H9 (cell line): ENCODE data around the gene CDS1. TPM values are rescaled to one million over a fixed set of nuclear protein-coding genes. Genes with fewer than 3 reads are reported as not detected.
"Not testable (repeated sequence)": the region's sequence is repeated elsewhere in the genome, so short reads cannot be mapped to it uniquely, and the experiment has no call there.

Experiments
- DNase-seq: peaks from one replicate; pipeline ENCODE4 v3.0.0-alpha.2; 2017
- H2AFZ ChIP-seq: one replicate; pipeline ENCODE4 v1.6.1; 2013; ENCODE audit warnings: mild to moderate bottlenecking, low read length, control low read depth, moderate library complexity
- H2AK5ac ChIP-seq: 2 replicates; pipeline ENCODE4 v1.6.1; 2013; ENCODE audit warnings: low read length, control low read depth, mixed read lengths; ENCODE audit not compliant: insufficient read length
- H2BK120ac ChIP-seq: one replicate; pipeline ENCODE4 v1.6.1; 2013; ENCODE audit warnings: low read depth, mild to moderate bottlenecking, low read length, control low read depth, inconsistent platforms; ENCODE audit not compliant: poor library complexity, severe bottlenecking
- H2BK12ac ChIP-seq: 2 replicates; pipeline ENCODE4 v1.6.1; 2013; ENCODE audit warnings: low read length, control low read depth, mixed read lengths, low read depth; ENCODE audit not compliant: insufficient read length
- H2BK15ac ChIP-seq: 2 replicates; pipeline ENCODE4 v1.6.1; 2013; ENCODE audit warnings: low read depth, low read length, control low read depth
- H2BK20ac ChIP-seq: one replicate; pipeline ENCODE4 v1.6.1; 2013; ENCODE audit warnings: low read depth, mild to moderate bottlenecking, low read length, control low read depth, inconsistent platforms; ENCODE audit not compliant: poor library complexity, severe bottlenecking
- H2BK5ac ChIP-seq: 2 replicates; pipeline ENCODE4 v1.6.1; 2013; ENCODE audit warnings: low read length, control low read depth, mixed read lengths; ENCODE audit not compliant: insufficient read length
- H3K14ac ChIP-seq: 2 replicates; pipeline ENCODE4 v1.6.1; 2013; ENCODE audit warnings: low read length, control low read depth; ENCODE audit not compliant: insufficient read depth
- H3K18ac ChIP-seq: 2 replicates; pipeline ENCODE4 v1.6.1; 2013; ENCODE audit warnings: low read depth, mild to moderate bottlenecking, mixed read lengths, low read length, control low read depth; ENCODE audit not compliant: insufficient read length
- H3K23ac ChIP-seq: 2 replicates; pipeline ENCODE4 v1.6.1; 2013; ENCODE audit warnings: low read length, control low read depth, mixed read lengths, low read depth; ENCODE audit not compliant: insufficient read length
- H3K23me2 ChIP-seq: 2 replicates; pipeline ENCODE4 v1.6.1; 2013; ENCODE audit warnings: low read depth, mild to moderate bottlenecking, mixed read lengths, low read length, control low read depth; ENCODE audit not compliant: insufficient read length, poor library complexity, severe bottlenecking
- H3K27ac ChIP-seq: 2 replicates; pipeline ENCODE4 v1.5.1; 2013; ENCODE audit warnings: low read length, control low read depth, mixed read lengths, low read depth; ENCODE audit not compliant: insufficient read length
- H3K27me3 ChIP-seq: 2 replicates; pipeline ENCODE4 v1.6.1; 2013; ENCODE audit warnings: low read length, control low read depth, inconsistent platforms; ENCODE audit not compliant: insufficient read depth
- H3K4ac ChIP-seq: 2 replicates; pipeline ENCODE4 v1.6.1; 2013; ENCODE audit warnings: low read depth, mild to moderate bottlenecking, control low read depth, inconsistent platforms, low read length, moderate library complexity
- H3K4me1 ChIP-seq: 2 replicates; pipeline ENCODE4 v1.6.1; 2013; ENCODE audit warnings: low read length, control low read depth, inconsistent platforms; ENCODE audit not compliant: insufficient read depth
- H3K4me2 ChIP-seq: 2 replicates; pipeline ENCODE4 v1.6.1; 2013; ENCODE audit warnings: low read length, control low read depth, mixed read lengths; ENCODE audit not compliant: insufficient read length, insufficient read depth
- H3K56ac ChIP-seq: 2 replicates; pipeline ENCODE4 v1.6.1; 2013; ENCODE audit warnings: low read depth, mild to moderate bottlenecking, mixed read lengths, low read length, control low read depth; ENCODE audit not compliant: insufficient read length
- H3K79me1 ChIP-seq: 2 replicates; pipeline ENCODE4 v1.6.1; 2013; ENCODE audit warnings: low read depth, mild to moderate bottlenecking, moderate library complexity, low read length, control low read depth, inconsistent platforms; ENCODE audit not compliant: insufficient read depth, poor library complexity, severe bottlenecking
- H3K79me2 ChIP-seq: 2 replicates; pipeline ENCODE4 v1.6.1; 2013; ENCODE audit warnings: low read length, control low read depth, inconsistent platforms; ENCODE audit not compliant: insufficient read depth
- H3K9ac ChIP-seq: 2 replicates; pipeline ENCODE4 v1.6.1; 2013; ENCODE audit warnings: low read length, control low read depth, mixed read lengths; ENCODE audit not compliant: insufficient read length; ENCODE audit errors: extremely low read depth
- H3K9me3 ChIP-seq: one replicate; pipeline ENCODE4 v1.6.1; 2013; ENCODE audit warnings: low read depth, low read length, inconsistent platforms; ENCODE audit not compliant: control insufficient read depth
- H3T11ph ChIP-seq: one replicate; pipeline ENCODE4 v1.6.1; 2013; ENCODE audit warnings: mild to moderate bottlenecking, low read length, control low read depth, inconsistent platforms
- H4K20me1 ChIP-seq: one replicate; pipeline ENCODE4 v1.6.1; 2013; ENCODE audit not compliant: control insufficient read depth, insufficient read length, insufficient read depth
- H4K5ac ChIP-seq: 2 replicates; pipeline ENCODE4 v1.6.1; 2013; ENCODE audit warnings: low read depth, mild to moderate bottlenecking, mixed read lengths, low read length, control low read depth; ENCODE audit not compliant: insufficient read length
- H4K8ac ChIP-seq: replicated peaks from 2 replicates; pipeline ENCODE4 v1.6.1; 2013; ENCODE audit warnings: low read length, control low read depth, mixed read lengths, low read depth; ENCODE audit not compliant: insufficient read length
- H4K91ac ChIP-seq: 2 replicates; pipeline ENCODE4 v1.6.1; 2013; ENCODE audit warnings: low read depth, mild to moderate bottlenecking, moderate library complexity, mixed read lengths, low read length, control low read depth; ENCODE audit not compliant: insufficient read length
- H3K27ac Mint-ChIP-seq, 3 experiments: 2 replicates in 2 of 3; 3 replicates in 1 of 3; pipeline ENCODE4 v1.8.0; 2020 to 2021; ENCODE audit warnings: mixed read lengths in 3 of 3, mild to moderate bottlenecking in 1 of 3, moderate library complexity in 1 of 3
- H3K27me3 Mint-ChIP-seq: 2 replicates; pipeline ENCODE4 v1.8.0; 2021; ENCODE audit warnings: low read depth, mild to moderate bottlenecking, moderate library complexity, mixed read lengths
- H3K36me3 Mint-ChIP-seq, 3 experiments: 2 replicates in 2 of 3; 3 replicates in 1 of 3; pipeline ENCODE4 v1.8.0; 2020 to 2021; ENCODE audit warnings: low read depth in 3 of 3, mixed read lengths in 3 of 3; ENCODE audit not compliant: insufficient read depth in 1 of 3
- H3K4me1 Mint-ChIP-seq, 2 experiments: 2 replicates each; pipeline ENCODE4 v1.8.0; 2020; ENCODE audit warnings: mixed read lengths in 2 of 2
- H3K4me3 Mint-ChIP-seq, 2 experiments: 2 replicates in 1 of 2; 3 replicates in 1 of 2; pipeline ENCODE4 v1.8.0; 2020 to 2021; ENCODE audit warnings: mild to moderate bottlenecking in 2 of 2, mixed read lengths in 2 of 2, moderate library complexity in 1 of 2
- H3K9me3 Mint-ChIP-seq, 2 experiments: 2 replicates in 1 of 2; 3 replicates in 1 of 2; pipeline ENCODE4 v1.8.0; 2020; ENCODE audit warnings: mild to moderate bottlenecking in 2 of 2, mixed read lengths in 2 of 2, moderate library complexity in 1 of 2
- CTCF ChIP-seq: fragments of 200-600 bp; sonication (generic); conservative IDR thresholded peaks from 3 replicates; pipeline ENCODE4 v1.8.0; 2021; ENCODE audit warnings: antibody characterized with exemption, mild to moderate bottlenecking
- WGBS: extraction: QIAGEN DNeasy Blood & Tissue Kit; methylation state at CpG from one replicate; pipeline ENCODE4 v1.1.7; 2013; ENCODE audit warnings: missing lambda C conversion rate, low lambda C conversion rate, mixed read lengths; ENCODE audit not compliant: insufficient read length; ENCODE audit errors: extremely low coverage; 5-methylcytosine and 5-hydroxymethylcytosine counted together
- total RNA-seq: library from RNA; stranded (reverse); gene quantifications from 2 replicates; pipeline ENCODE4 v1.2.1, GENCODE V29; 2021

The CDS1 gene
- total RNA-seq, 1 experiment from 2014 or later: 7.5 TPM

DNA sequence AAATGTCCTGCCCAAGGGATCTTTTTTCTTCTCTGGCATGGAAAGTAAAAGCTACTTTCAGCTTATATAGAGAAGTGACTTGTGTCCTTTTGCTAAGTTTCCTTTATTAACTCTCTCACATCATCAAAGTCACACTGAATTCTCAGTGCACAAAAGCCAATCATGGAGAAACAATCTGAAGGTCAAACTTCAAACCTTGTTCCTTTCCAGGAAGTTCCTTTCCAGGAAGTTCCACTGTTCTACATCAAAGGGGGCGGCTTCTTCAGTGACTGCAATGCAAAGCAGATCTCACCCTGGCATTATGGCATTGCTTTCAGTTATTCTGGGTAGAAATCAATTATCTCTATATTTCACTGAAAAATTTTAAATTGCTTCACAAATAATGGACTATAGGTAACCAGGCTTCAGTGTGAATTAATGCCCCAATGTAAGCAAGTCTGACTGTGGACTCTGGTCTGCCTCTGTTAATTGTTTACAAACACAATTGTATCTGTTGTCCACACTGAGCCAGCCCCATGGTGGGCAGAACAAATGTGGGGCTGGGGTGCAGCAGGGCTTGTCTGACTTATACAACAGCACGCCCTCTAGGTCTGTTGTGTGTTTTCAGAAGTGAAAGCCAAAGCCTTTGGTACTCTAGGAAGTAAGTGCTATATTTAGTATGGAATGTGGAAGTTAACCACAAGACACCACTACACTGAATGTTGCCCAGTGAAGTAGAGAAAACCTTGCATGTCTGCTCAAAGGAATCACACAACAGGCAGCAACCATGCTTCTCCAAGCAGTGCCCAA, 98.8 kb downstream of the CDS1 start:
- no CpG with 5 or more reads among the region's 2 CpGs for WGBS
- Histone ChIP-seq H4K20me1 (no peaks in the 10 kb centered on the region), H3K23ac (no peak overlapping the region), H3T11ph (no peak overlapping the region), H3K4ac (no peak overlapping the region), H3K23me2 (no peaks in the 10 kb centered on the region), H3K27me3 (no peaks in the 10 kb centered on the region), H4K5ac (no peak overlapping the region), H3K9ac (no peak overlapping the region), H2BK120ac (no peak overlapping the region), H3K4me2 (no peak overlapping the region), H3K79me2 (no peaks in the 10 kb centered on the region), H3K56ac (no peak overlapping the region), H2BK12ac (no peak overlapping the region), H3K9me3 (no peaks in the 10 kb centered on the region), H3K79me1 (no peaks in the 10 kb centered on the region), H2BK5ac (no peak overlapping the region), H2BK20ac (no peak overlapping the region), H2AK5ac (no peak overlapping the region), H4K8ac (no peak overlapping the region), H2BK15ac (no peak overlapping the region), H3K4me1 (no peaks in the 10 kb centered on the region), H3K14ac (no peak overlapping the region), H3K27ac (no peak overlapping the region), H4K91ac (no peak overlapping the region), H3K18ac (no peak overlapping the region), H2AFZ (no peak overlapping the region)
- TF ChIP-seq CTCF: no peak
- Mint-ChIP-seq H3K36me3 (peaks cover 26 to 65% (median 64%) of the 10 kb centered on the region in 3 experiments; a peak in 6 of 7 replicates), H3K4me3 (no peak overlapping the region), H3K4me1 (peaks cover 4 to 12% of the 10 kb centered on the region in 2 experiments; a peak in 3 of 4 replicates), H3K27me3 (no peaks in the 10 kb centered on the region), H3K27ac (peak overlapping the region in 1 of 3 experiments; percentile 30; a peak in 1 of 7 replicates), H3K9me3 (no peaks in the 10 kb centered on the region)
- no peak for DNase-seq

GRCh38 chr4:84682661-84683060, 99.7 kb downstream of the CDS1 start:
- H3K4me3 Mint-ChIP-seq, H3K56ac ChIP-seq, H3K23ac ChIP-seq, H4K8ac ChIP-seq, H3K27me3 Mint-ChIP-seq, H3K14ac ChIP-seq, H3K9me3 ChIP-seq, H3K18ac ChIP-seq, DNase-seq, H2BK20ac ChIP-seq, H3K9me3 Mint-ChIP-seq, H3T11ph ChIP-seq, H2BK5ac ChIP-seq, H2AK5ac ChIP-seq, H3K79me1 ChIP-seq, H2BK15ac ChIP-seq, H4K91ac ChIP-seq, H3K9ac ChIP-seq, H2BK120ac ChIP-seq, H2AFZ ChIP-seq, H2BK12ac ChIP-seq, H4K20me1 ChIP-seq, H3K4me2 ChIP-seq, H3K23me2 ChIP-seq, H3K27me3 ChIP-seq, H3K4ac ChIP-seq, H4K5ac ChIP-seq, H3K79me2 ChIP-seq, H3K4me1 ChIP-seq, H3K27ac ChIP-seq: not testable (repeated sequence)
- no CpG with 5 or more reads among the region's 4 CpGs for WGBS
- H3K27ac Mint-ChIP-seq: peak overlapping the region in 2 of 3 experiments; percentile 61 to 73; a peak in 2 of 7 replicates
- H3K36me3 Mint-ChIP-seq: peaks cover 18 to 62% (median 59%) of the 10 kb centered on the region in 3 experiments; a peak in 6 of 7 replicates
- peaks cover 4 to 12% of the 10 kb centered on the region in 2 experiments; a peak in 3 of 4 replicates for H3K4me1 Mint-ChIP-seq
